Panc1 (cell line): ENCODE measurements around the gene HMGB1. TPM values are rescaled to one million over a fixed set of nuclear protein-coding genes. Genes with fewer than 3 reads are reported as not detected.

ENCODE experiments used
- ATAC-seq: fragments of 200-7000 bp; cut with Tn5 transposase; 2 replicates; pipeline ENCODE4 v1.9.1; 2020; ENCODE audit warnings: mild to moderate bottlenecking, moderate library complexity
- BruUV-seq: library from RNA; stranded (reverse); fragments of 400-500 nt; replicated peaks from 2 replicates; lab custom pipeline; 2021; lab: Mats Ljungman, UMichigan
- CTCF ChIA-PET: fragments of 300-600 bp; sonication (Branson Sonifier 250); formaldehyde crosslinking; loops from one replicate; lab custom pipeline; 2022; ENCODE audit warnings: antibody characterized with exemption; lab: Charles Lee
- POLR2A ChIA-PET: fragments of 300-600 bp; sonication (Branson Sonifier 250); formaldehyde crosslinking; loops from one replicate; lab custom pipeline; 2022; ENCODE audit warnings: antibody characterized with exemption; lab: Charles Lee
- DNase-seq: peaks from one replicate; pipeline ENCODE4 v3.0.0-alpha.2; 2010; ENCODE audit warnings: low read depth, low spot score
- H3K27ac ChIP-seq: 2 replicates; pipeline ENCODE4 v1.5.1; 2011; ENCODE audit warnings: mild to moderate bottlenecking, low read length, inconsistent platforms
- H3K27me3 ChIP-seq: fragments of 200-500 bp; sonication (Bioruptor generic); 2 replicates; pipeline ENCODE4 v1.6.0; 2014; ENCODE audit warnings: low read length, inconsistent platforms; ENCODE audit not compliant: control insufficient read depth, insufficient read depth
- H3K36me3 ChIP-seq: fragments of 200-500 bp; sonication (Bioruptor generic); 2 replicates; pipeline ENCODE4 v1.5.1; 2014; ENCODE audit warnings: inconsistent platforms, mild to moderate bottlenecking, low read length, moderate library complexity; ENCODE audit not compliant: control insufficient read depth, insufficient read depth
- H3K4me1 ChIP-seq: 2 replicates; pipeline ENCODE4 v1.5.1; 2011; ENCODE audit warnings: inconsistent platforms, mild to moderate bottlenecking, low read length, moderate library complexity; ENCODE audit not compliant: control insufficient read depth, insufficient read depth
- H3K4me3 ChIP-seq, 2 experiments: 2 replicates each; pipeline ENCODE4 v1.5.1; 2011 to 2012; ENCODE audit warnings: low read depth in 2 of 2, low read length in 2 of 2, mild to moderate bottlenecking in 2 of 2, inconsistent platforms in 1 of 2, moderate library complexity in 1 of 2
- H3K9me3 ChIP-seq: fragments of 200-500 bp; sonication (Bioruptor generic); 2 replicates; pipeline ENCODE4 v1.5.1; 2014; ENCODE audit warnings: low read depth, mild to moderate bottlenecking, inconsistent platforms, low read length, moderate library complexity; ENCODE audit not compliant: control insufficient read depth, insufficient read depth
- CTCF ChIP-seq: fragments of 450-650 bp; IDR thresholded peaks from 2 replicates; pipeline ENCODE4 v1.5.1; 2017; ENCODE audit warnings: mild to moderate bottlenecking
- POLR2AphosphoS5 ChIP-seq: IDR thresholded peaks from 2 replicates; pipeline ENCODE4 v1.6.1; 2012; ENCODE audit warnings: mild to moderate bottlenecking, low read depth, low read length, moderate library complexity
- REST ChIP-seq, 2 experiments: IDR thresholded peaks; 2 replicates each; pipeline ENCODE4 v1.6.1; 2011 to 2012; ENCODE audit warnings: low read depth in 2 of 2, control low read depth in 1 of 2, low read length in 1 of 2, mild to moderate bottlenecking in 1 of 2, moderate library complexity in 1 of 2; ENCODE audit not compliant: insufficient read depth in 1 of 2
- SIN3A ChIP-seq: IDR thresholded peaks from 2 replicates; pipeline ENCODE4 v1.6.1; 2012; ENCODE audit warnings: low read depth, mild to moderate bottlenecking, low read length, moderate library complexity, borderline replicate concordance; ENCODE audit not compliant: insufficient read depth
- TCF7L2 ChIP-seq: IDR thresholded peaks from 2 replicates; pipeline ENCODE4 v1.6.1; 2011; ENCODE audit warnings: mild to moderate bottlenecking, low read depth, low read length, inconsistent platforms
- in situ Hi-C: cut with HindIII; loops from 2 replicates; pipeline ENCODE4 v1.10.0; 2016; ENCODE audit warnings: low sequenced_read_pairs, low pct_unique_long_range_greater_than_20kb
- intact Hi-C: fragments of 100-400 bp; cut with micrococcal nuclease; formaldehyde crosslinking; loops from one replicate; pipeline ENCODE4 v1.10.0; 2022; ENCODE audit not compliant: unreplicated experiment
- total RNA-seq: library from RNA; stranded (reverse); gene quantifications from one replicate; pipeline ENCODE4 v1.2.1, GENCODE V29; 2021; ENCODE audit not compliant: unreplicated experiment

Gene HMGB1
- total RNA-seq, 1 experiment from 2014 or later, result 386 TPM

DNA sequence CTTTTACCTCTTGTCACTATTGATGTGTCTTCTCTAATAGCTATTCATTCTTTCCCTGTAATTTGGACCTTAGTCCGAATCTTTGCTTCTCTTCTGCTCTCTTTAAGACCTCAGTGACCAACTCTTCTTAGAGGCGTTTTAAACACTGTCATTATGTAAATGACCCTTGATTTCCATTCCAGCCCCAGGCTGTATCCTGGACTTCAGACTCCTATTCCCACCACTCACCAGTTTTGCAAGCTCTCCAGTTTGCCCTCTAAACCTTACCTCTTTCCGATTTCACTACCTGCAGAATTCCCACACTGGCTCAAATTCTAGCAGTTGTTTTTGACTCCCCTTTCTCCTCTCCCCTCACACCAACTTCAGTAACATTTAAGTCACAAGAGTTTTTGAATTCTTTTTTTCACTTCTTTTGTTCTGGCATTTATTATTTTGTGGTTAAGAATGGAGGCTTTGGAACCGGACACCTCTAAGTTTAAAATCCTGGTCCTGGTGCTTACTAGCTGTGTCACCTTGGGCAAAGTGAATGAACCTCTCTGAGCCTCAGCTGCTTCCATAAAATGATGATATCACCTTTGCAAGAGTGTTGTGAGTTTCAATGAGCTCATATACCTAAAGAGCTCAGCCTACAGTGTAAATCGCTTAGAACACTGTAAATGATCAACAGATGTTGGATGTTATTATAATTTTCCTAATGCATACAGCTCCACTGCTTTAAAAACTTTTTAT, 13.6 kb upstream of the HMGB1 start:
- Histone ChIP-seq H3K36me3 (no peaks in the 10 kb centered on the region), H3K27me3 (no peaks in the 10 kb centered on the region), H3K9me3 (no peaks in the 10 kb centered on the region), H3K4me3 (no peak overlapping the region), H3K4me1 (no peaks in the 10 kb centered on the region), H3K27ac (no peak overlapping the region)
- DNase-seq (no peak), ATAC-seq (no peak)
- intact Hi-C loops (no loop called here), in situ Hi-C loops (no loop called here)
- ChIA-PET POLR2A (no interaction called here), CTCF (no interaction called here)
- TF ChIP-seq SIN3A, result no peak
- no TSS peak for BruUV-seq

- H3K9me3 ChIP-seq, result no peaks in the 10 kb centered on the region
- ChIA-PET POLR2A (no interaction called here), CTCF (no interaction called here)
- H3K27me3 ChIP-seq, result no peaks in the 10 kb centered on the region
- no peak overlapping the region for H3K27ac ChIP-seq
- in situ Hi-C loops (no loop called here), intact Hi-C loops (no loop called here)
- BruUV-seq, result no TSS peak
- no peaks in the 10 kb centered on the region for H3K36me3 ChIP-seq
- TF ChIP-seq CTCF (no peak), SIN3A (no peak), REST (IDR thresholded peaks at IDR 0.05; ENCODE audit: insufficient read depth in 1 of 2, low read depth in 2 of 2, low read length in 1 of 2) (no peak), POLR2AphosphoS5 (no peak), TCF7L2 (no peak)
- H3K4me3 ChIP-seq, result no peak overlapping the region
- DNase-seq (no peak), ATAC-seq (no peak)
- H3K4me1 ChIP-seq, result no peaks in the 10 kb centered on the region
Observed at GRCh38 chr13:30477346-30478195, 11.8 kb upstream of the HMGB1 start.
